Measurements from ENCODE around the gene ARHGEF19. TPM values are rescaled to one million over a fixed set of nuclear protein-coding genes. Genes with fewer than 3 reads are reported as not detected.

The ARHGEF19 gene
- total and polyA plus RNA-seq, 2 of the 13 experiments (the other 11 are each of a cell fraction or from before 2014, with no cell fraction given) = 1.7 to 1.8 TPM

DNA sequence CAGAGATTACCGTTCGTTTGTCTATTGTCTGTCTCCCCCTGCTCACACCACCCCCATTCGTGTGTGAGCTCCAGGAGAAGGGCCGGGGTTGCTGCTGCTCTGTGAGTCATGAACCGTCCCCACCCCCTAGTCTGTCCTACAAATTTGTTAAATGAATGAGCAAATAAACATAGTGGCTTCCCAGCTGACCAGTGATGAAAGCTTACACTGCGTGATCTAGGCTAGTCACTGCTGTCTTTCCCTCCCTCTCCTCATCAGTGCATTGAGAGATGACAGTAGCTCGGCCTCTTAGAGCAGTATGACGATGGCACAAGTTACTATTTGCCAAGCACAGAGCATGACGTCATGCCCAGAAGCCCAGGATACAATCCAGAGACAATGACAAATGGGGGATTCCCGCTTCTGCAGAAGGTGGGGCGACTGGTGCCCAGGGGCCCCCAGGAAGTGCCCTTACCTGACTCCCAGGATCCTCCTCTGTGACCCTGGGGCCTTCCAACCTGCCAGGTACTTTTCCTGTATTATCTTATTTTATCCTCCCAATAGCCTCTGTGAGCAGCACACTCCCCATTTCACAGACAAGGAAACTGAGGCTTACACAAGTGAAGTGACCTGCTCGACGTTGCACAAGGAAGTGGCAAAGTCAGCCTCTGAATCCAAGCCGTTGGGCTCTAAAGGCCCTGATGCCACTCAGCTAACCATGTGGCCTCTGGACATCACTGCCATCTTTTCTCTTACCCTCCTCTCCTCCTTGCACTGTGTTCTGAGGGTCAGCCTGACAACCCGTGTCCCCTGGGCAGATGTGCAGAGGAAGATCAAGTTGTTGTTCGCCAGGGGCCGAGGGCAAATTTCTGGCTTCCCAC, 48.0 kb downstream of the ARHGEF19 start (continued):
- TF ChIP-seq, protein P1, sequence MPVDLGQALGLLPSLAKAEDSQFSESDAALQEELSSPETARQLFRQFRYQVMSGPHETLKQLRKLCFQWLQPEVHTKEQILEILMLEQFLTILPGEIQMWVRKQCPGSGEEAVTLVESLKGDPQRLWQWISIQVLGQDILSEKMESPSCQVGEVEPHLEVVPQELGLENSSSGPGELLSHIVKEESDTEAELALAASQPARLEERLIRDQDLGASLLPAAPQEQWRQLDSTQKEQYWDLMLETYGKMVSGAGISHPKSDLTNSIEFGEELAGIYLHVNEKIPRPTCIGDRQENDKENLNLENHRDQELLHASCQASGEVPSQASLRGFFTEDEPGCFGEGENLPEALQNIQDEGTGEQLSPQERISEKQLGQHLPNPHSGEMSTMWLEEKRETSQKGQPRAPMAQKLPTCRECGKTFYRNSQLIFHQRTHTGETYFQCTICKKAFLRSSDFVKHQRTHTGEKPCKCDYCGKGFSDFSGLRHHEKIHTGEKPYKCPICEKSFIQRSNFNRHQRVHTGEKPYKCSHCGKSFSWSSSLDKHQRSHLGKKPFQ (CRISPR knock-in tag; IDR thresholded peaks at IDR 0.05; ENCODE audit: insufficient replicate concordance) = peak; percentile 86
- TF ChIP-seq, protein P2, sequence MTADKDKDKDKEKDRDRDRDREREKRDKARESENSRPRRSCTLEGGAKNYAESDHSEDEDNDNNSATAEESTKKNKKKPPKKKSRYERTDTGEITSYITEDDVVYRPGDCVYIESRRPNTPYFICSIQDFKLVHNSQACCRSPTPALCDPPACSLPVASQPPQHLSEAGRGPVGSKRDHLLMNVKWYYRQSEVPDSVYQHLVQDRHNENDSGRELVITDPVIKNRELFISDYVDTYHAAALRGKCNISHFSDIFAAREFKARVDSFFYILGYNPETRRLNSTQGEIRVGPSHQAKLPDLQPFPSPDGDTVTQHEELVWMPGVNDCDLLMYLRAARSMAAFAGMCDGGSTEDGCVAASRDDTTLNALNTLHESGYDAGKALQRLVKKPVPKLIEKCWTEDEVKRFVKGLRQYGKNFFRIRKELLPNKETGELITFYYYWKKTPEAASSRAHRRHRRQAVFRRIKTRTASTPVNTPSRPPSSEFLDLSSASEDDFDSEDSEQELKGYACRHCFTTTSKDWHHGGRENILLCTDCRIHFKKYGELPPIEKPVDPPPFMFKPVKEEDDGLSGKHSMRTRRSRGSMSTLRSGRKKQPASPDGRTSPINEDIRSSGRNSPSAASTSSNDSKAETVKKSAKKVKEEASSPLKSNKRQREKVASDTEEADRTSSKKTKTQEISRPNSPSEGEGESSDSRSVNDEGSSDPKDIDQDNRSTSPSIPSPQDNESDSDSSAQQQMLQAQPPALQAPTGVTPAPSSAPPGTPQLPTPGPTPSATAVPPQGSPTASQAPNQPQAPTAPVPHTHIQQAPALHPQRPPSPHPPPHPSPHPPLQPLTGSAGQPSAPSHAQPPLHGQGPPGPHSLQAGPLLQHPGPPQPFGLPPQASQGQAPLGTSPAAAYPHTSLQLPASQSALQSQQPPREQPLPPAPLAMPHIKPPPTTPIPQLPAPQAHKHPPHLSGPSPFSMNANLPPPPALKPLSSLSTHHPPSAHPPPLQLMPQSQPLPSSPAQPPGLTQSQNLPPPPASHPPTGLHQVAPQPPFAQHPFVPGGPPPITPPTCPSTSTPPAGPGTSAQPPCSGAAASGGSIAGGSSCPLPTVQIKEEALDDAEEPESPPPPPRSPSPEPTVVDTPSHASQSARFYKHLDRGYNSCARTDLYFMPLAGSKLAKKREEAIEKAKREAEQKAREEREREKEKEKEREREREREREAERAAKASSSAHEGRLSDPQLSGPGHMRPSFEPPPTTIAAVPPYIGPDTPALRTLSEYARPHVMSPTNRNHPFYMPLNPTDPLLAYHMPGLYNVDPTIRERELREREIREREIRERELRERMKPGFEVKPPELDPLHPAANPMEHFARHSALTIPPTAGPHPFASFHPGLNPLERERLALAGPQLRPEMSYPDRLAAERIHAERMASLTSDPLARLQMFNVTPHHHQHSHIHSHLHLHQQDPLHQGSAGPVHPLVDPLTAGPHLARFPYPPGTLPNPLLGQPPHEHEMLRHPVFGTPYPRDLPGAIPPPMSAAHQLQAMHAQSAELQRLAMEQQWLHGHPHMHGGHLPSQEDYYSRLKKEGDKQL (CRISPR knock-in tag; IDR thresholded peaks at IDR 0.05; ENCODE audit: low read depth) = peak; percentile 58; the same call in 1 of the 2 replicates
- TF ChIP-seq, protein P3, sequence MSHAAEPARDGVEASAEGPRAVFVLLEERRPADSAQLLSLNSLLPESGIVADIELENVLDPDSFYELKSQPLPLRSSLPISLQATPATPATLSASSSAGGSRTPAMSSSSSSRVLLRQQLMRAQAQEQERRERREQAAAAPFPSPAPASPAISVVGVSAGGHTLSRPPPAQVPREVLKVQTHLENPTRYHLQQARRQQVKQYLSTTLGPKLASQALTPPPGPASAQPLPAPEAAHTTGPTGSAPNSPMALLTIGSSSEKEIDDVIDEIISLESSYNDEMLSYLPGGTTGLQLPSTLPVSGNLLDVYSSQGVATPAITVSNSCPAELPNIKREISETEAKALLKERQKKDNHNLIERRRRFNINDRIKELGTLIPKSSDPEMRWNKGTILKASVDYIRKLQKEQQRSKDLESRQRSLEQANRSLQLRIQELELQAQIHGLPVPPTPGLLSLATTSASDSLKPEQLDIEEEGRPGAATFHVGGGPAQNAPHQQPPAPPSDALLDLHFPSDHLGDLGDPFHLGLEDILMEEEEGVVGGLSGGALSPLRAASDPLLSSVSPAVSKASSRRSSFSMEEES (CRISPR knock-in tag; IDR thresholded peaks at IDR 0.05) = peak; percentile 59; the same call in 1 of the 2 replicates
- TF ChIP-seq, protein P4, sequence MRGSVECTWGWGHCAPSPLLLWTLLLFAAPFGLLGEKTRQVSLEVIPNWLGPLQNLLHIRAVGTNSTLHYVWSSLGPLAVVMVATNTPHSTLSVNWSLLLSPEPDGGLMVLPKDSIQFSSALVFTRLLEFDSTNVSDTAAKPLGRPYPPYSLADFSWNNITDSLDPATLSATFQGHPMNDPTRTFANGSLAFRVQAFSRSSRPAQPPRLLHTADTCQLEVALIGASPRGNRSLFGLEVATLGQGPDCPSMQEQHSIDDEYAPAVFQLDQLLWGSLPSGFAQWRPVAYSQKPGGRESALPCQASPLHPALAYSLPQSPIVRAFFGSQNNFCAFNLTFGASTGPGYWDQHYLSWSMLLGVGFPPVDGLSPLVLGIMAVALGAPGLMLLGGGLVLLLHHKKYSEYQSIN (CRISPR knock-in tag; IDR thresholded peaks at IDR 0.05; ENCODE audit: borderline replicate concordance) = no peak
- TF ChIP-seq XRCC5 (optimal IDR thresholded peaks at IDR 0.05; ENCODE audit: low read length) (peak; percentile 50), TCF7 (IDR thresholded peaks at IDR 0.05; ENCODE audit: low read depth) (no peak), PHF8 (CRISPR knock-in tag; IDR thresholded peaks at IDR 0.05) (peak; percentile 25; the same call in 1 of the 2 replicates), KAT8 (CRISPR knock-in tag; IDR thresholded peaks at IDR 0.05) (0 out of 2 replicates have a peak, but pooled peaks have one; percentile 39), RFXAP (CRISPR knock-in tag; IDR thresholded peaks at IDR 0.05; ENCODE audit: borderline replicate concordance) (0 out of 2 replicates have a peak, but pooled peaks have one; percentile 34), ZNF143 (CRISPR knock-in tag; IDR thresholded peaks at IDR 0.05) (0 out of 2 replicates have a peak, but pooled peaks have one; percentile 40), CBX5 (CRISPR knock-in tag; IDR thresholded peaks at IDR 0.05; ENCODE audit: borderline replicate concordance) (peak; percentile 68; the same call in 1 of the 2 replicates), CHD4 (IDR thresholded peaks at IDR 0.05; ENCODE audit: borderline replicate concordance, low read length) (peak; percentile 70; the same call in 1 of the 2 replicates)
- TF ChIP-seq, protein P5, sequence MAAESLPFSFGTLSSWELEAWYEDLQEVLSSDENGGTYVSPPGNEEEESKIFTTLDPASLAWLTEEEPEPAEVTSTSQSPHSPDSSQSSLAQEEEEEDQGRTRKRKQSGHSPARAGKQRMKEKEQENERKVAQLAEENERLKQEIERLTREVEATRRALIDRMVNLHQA (CRISPR knock-in tag; IDR thresholded peaks at IDR 0.05) = no peak
- TF ChIP-seq, protein P6, sequence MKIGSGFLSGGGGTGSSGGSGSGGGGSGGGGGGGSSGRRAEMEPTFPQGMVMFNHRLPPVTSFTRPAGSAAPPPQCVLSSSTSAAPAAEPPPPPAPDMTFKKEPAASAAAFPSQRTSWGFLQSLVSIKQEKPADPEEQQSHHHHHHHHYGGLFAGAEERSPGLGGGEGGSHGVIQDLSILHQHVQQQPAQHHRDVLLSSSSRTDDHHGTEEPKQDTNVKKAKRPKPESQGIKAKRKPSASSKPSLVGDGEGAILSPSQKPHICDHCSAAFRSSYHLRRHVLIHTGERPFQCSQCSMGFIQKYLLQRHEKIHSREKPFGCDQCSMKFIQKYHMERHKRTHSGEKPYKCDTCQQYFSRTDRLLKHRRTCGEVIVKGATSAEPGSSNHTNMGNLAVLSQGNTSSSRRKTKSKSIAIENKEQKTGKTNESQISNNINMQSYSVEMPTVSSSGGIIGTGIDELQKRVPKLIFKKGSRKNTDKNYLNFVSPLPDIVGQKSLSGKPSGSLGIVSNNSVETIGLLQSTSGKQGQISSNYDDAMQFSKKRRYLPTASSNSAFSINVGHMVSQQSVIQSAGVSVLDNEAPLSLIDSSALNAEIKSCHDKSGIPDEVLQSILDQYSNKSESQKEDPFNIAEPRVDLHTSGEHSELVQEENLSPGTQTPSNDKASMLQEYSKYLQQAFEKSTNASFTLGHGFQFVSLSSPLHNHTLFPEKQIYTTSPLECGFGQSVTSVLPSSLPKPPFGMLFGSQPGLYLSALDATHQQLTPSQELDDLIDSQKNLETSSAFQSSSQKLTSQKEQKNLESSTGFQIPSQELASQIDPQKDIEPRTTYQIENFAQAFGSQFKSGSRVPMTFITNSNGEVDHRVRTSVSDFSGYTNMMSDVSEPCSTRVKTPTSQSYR (CRISPR knock-in tag; IDR thresholded peaks at IDR 0.05; ENCODE audit: borderline replicate concordance) = peak; percentile 86; the same call in 1 of the 2 replicates

Data from HepG2 (cell line).